HCT116 (cell line): ENCODE data around the gene PMAIP1. TPM values are rescaled to one million over a fixed set of nuclear protein-coding genes. Genes with fewer than 3 reads are reported as not detected.
"Not testable (repeated sequence)": the region's sequence is repeated elsewhere in the genome, so short reads cannot be mapped to it uniquely, and the experiment has no call there.

Experiments
- ATAC-seq: fragments of 200-7000 bp; cut with Tn5 transposase; 2 replicates; pipeline ENCODE4 v1.9.1; 2020; ENCODE audit warnings: mild to moderate bottlenecking, moderate library complexity
- BruUV-seq: library from RNA; stranded (reverse); fragments of 400-500 nt; replicated peaks from 2 replicates; lab custom pipeline; 2021; lab: Mats Ljungman, UMichigan
- CTCF ChIA-PET: fragments of 300-600 bp; sonication (Branson Sonifier 250); formaldehyde crosslinking; loops from one replicate; lab custom pipeline; 2021; ENCODE audit warnings: antibody characterized with exemption; lab: Charles Lee
- POLR2A ChIA-PET: fragments of 300-600, 350-600 bp; sonication (Branson Sonifier 250); formaldehyde crosslinking; loops from one replicate; lab custom pipeline; 2021; ENCODE audit warnings: antibody characterized with exemption; lab: Charles Lee
- RAD21 ChIA-PET, 2 experiments: fragments of 300-600 bp; sonication (Branson Sonifier 250); formaldehyde crosslinking; loops; one replicate each; lab custom pipeline; 2023; ENCODE audit warnings: low total read pairs in 2 of 2; ENCODE audit not compliant: uncharacterized antibody in 2 of 2, unreplicated experiment in 2 of 2, low non-redundant PET in 1 of 2; lab: Charles Lee
- DNase-seq: peaks from one replicate; pipeline ENCODE4 v3.0.0-alpha.2; 2010; ENCODE audit warnings: low read depth, low spot score
- H2AFZ ChIP-seq: fragments of 200-600 bp; shearing (Covaris generic), sonication (generic); 2 replicates; pipeline ENCODE4 v1.6.1; 2017; ENCODE audit warnings: low read depth, mixed run types, mixed read lengths, antibody characterized with exemption, low read length; ENCODE audit not compliant: poor library complexity, severe bottlenecking
- H3K27ac ChIP-seq: 2 replicates; pipeline ENCODE4 v1.5.1; 2012; ENCODE audit warnings: low read depth, low read length
- H3K27me3 ChIP-seq: fragments of 200-600 bp; sonication (generic); 2 replicates; pipeline ENCODE4 v1.6.1; 2016; ENCODE audit warnings: mixed run types, low read length, mixed read lengths; ENCODE audit not compliant: insufficient read depth
- H3K36me3 ChIP-seq, 2 experiments: fragments of 200-500 bp in 1 of 2; fragments of 200-600 bp in 1 of 2; sonication (Bioruptor generic) in 1 of 2; sonication (generic) in 1 of 2; 2 replicates each; pipeline versions ENCODE4 v1.5.1 to v1.6.1; 2014 to 2016; ENCODE audit warnings: low read length in 2 of 2, inconsistent platforms in 1 of 2, mixed read lengths in 1 of 2, mixed run types in 1 of 2; ENCODE audit not compliant: insufficient read depth in 2 of 2, control insufficient read depth in 1 of 2
- H3K4me1 ChIP-seq, 2 experiments: fragments of 200-600 bp in 1 of 2; sonication (generic) in 1 of 2; 2 replicates each; pipeline versions ENCODE4 v1.5.1 to v1.6.1; 2012 to 2017; ENCODE audit warnings: low read length in 2 of 2, inconsistent platforms in 1 of 2, mild to moderate bottlenecking in 1 of 2, mixed read lengths in 1 of 2, mixed run types in 1 of 2, moderate library complexity in 1 of 2; ENCODE audit not compliant: insufficient read depth in 2 of 2, control insufficient read depth in 1 of 2
- H3K4me2 ChIP-seq: fragments of 200-600 bp; sonication (generic); 2 replicates; pipeline ENCODE4 v1.6.1; 2017; ENCODE audit warnings: mixed run types, low read length, mixed read lengths
- H3K4me3 ChIP-seq, 2 experiments: fragments of 200-600 bp in 1 of 2; sonication (generic) in 1 of 2; replicated peaks in 1 of 2; 2 replicates each; pipeline ENCODE4 v1.5.1; 2011 to 2016; ENCODE audit warnings: low read length in 2 of 2, control low read depth in 1 of 2, low read depth in 1 of 2, mild to moderate bottlenecking in 1 of 2, mixed read lengths in 1 of 2, mixed run types in 1 of 2
- H3K79me2 ChIP-seq: fragments of 200-600 bp; sonication (generic); 2 replicates; pipeline ENCODE4 v1.6.1; 2017; ENCODE audit warnings: mild to moderate bottlenecking, mixed run types, low read length, moderate library complexity, mixed read lengths; ENCODE audit not compliant: insufficient read depth
- H3K9ac ChIP-seq: fragments of 200-600 bp; sonication (generic); 2 replicates; pipeline ENCODE4 v1.6.1; 2016; ENCODE audit warnings: low read length, mixed read lengths
- H3K9me2 ChIP-seq: fragments of 200-600 bp; sonication (generic), shearing (Covaris generic); 2 replicates; pipeline ENCODE4 v1.6.1; 2017; ENCODE audit warnings: mixed run types, mild to moderate bottlenecking, moderate library complexity; ENCODE audit not compliant: insufficient read depth
- H3K9me3 ChIP-seq, 2 experiments: fragments of 200-500 bp in 1 of 2; fragments of 200-600 bp in 1 of 2; sonication (Bioruptor generic) in 1 of 2; sonication (generic) in 1 of 2; 2 replicates each; pipeline ENCODE4 v1.6.1; 2014 to 2017; ENCODE audit warnings: low read length in 2 of 2, mixed read lengths in 2 of 2, inconsistent platforms in 1 of 2, low read depth in 1 of 2, mild to moderate bottlenecking in 1 of 2, mixed run types in 1 of 2, moderate library complexity in 1 of 2; ENCODE audit not compliant: control insufficient read depth in 1 of 2, insufficient read depth in 1 of 2
- H4K20me1 ChIP-seq: fragments of 200-600 bp; sonication (generic), shearing (Covaris generic); 2 replicates; pipeline ENCODE4 v1.6.1; 2017; ENCODE audit warnings: mixed run types, mild to moderate bottlenecking, moderate library complexity; ENCODE audit not compliant: insufficient read depth
- CBX3 ChIP-seq: IDR thresholded peaks from 2 replicates; pipeline ENCODE4 v1.6.1; 2012; ENCODE audit warnings: low read depth
- EGR1 ChIP-seq: IDR thresholded peaks from 2 replicates; pipeline ENCODE4 v1.6.1; 2012; ENCODE audit warnings: low read depth
- EZH2 ChIP-seq: fragments of 200-600 bp; sonication (generic); IDR thresholded peaks from 2 replicates; pipeline ENCODE4 v1.6.1; 2017; ENCODE audit warnings: antibody characterized with exemption, mixed run types
- EZH2phosphoT487 ChIP-seq: fragments of 200-600 bp; IDR thresholded peaks from 2 replicates; pipeline ENCODE4 v1.6.1; 2018; ENCODE audit warnings: antibody characterized with exemption, borderline replicate concordance
- FOSL1 ChIP-seq: IDR thresholded peaks from 2 replicates; pipeline ENCODE4 v1.6.1; 2012; ENCODE audit warnings: low read depth
- JUND ChIP-seq: IDR thresholded peaks from 2 replicates; pipeline ENCODE4 v1.6.1; 2012
- RAD21 ChIP-seq: IDR thresholded peaks from 2 replicates; pipeline ENCODE4 v1.6.1; 2012; ENCODE audit warnings: low read depth, mild to moderate bottlenecking
- SP1 ChIP-seq: IDR thresholded peaks from 2 replicates; pipeline ENCODE4 v1.6.1; 2012; ENCODE audit warnings: low read depth
- SRF ChIP-seq: IDR thresholded peaks from 2 replicates; pipeline ENCODE4 v1.6.1; 2012; ENCODE audit warnings: low read depth
- TCF7L2 ChIP-seq: IDR thresholded peaks from 2 replicates; pipeline ENCODE4 v1.7.0; 2011; ENCODE audit warnings: borderline replicate concordance, inconsistent platforms; ENCODE audit not compliant: insufficient read depth, insufficient read length; ENCODE audit errors: extremely low read depth
- ZFX ChIP-seq: fragments of 450-650 bp; IDR thresholded peaks from 2 replicates; pipeline ENCODE4 v1.6.1; 2017
- intact Hi-C: fragments of 100-400 bp; cut with micrococcal nuclease; formaldehyde crosslinking; loops from 2 replicates; pipeline ENCODE4 v1.10.0; 2022
- total RNA-seq: library from RNA; stranded (reverse); gene quantifications from one replicate; pipeline ENCODE4 v1.2.1, GENCODE V29; 2021; ENCODE audit not compliant: unreplicated experiment

PMAIP1 gene
- total RNA-seq, 1 experiment from 2014 or later, result 66.7 TPM

DNA sequence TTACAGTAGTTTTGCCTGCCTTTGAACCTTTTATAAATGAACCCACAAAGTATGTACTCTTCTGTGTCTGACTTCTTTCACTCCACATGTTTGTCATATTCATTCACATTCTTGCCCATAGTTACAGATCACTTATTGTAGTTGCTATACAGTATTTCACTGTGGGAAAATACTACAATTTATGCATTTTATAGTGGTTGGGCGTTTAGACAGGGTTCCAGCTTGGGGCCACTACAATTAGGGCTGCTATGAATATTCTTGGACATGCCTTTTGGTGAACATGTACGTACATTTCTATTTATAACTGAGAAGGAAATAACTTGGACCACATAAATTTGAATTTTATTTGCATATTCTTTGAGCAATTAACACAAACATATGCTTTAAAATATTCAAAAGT lies 15.4 kb upstream of the PMAIP1 start:
- no peaks in the 10 kb centered on the region for H3K36me3 ChIP-seq
- CTCF ChIA-PET, result interaction anchor here (1.2 kb wide), 1 partner anchor 111 kb away, joined by 5 read pairs; no protein-coding TSS in a partner anchor

DNA sequence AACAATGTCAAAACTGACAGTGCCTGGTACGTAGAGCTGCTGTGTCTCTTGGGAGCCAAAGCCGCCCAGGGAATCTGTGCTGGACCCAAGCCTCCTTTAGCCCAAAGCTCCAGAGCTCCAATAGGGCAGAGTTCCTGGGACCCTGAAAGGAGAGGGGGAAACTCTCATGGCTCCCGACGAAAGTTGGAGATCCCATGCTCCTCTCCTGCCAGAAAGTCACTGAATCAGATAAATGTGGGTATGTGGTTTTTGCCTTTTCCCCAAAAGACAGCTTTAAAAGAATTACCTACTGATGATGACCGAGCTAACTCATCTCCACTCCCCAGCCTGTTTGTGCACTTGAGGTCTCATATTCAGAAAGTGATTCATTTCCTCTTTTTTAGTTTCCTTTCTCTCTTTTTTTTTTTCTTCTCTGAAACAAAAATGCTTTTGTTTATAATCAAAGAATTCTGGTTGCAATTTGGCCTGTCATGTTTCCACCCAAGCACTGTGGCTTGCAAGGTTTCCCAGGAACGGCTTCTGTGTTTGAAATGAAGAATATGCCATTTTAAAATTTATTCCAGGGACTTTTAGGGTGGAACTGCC lies 14.1 kb upstream of the PMAIP1 start:
- CTCF ChIA-PET, result interaction anchor here (1.2 kb wide), 1 partner anchor 110 kb away, joined by 5 read pairs; no protein-coding TSS in a partner anchor
- no peak for ATAC-seq
- H3K4me1 ChIP-seq, result peaks cover 19 to 42% of the 10 kb centered on the region in 2 experiments
- no peaks in the 10 kb centered on the region for H3K9me3 ChIP-seq
- no peaks in the 10 kb centered on the region for H3K27me3 ChIP-seq
- 0 out of 2 replicates have a peak, but pooled peaks have one; percentile 27 for TF ChIP-seq FOSL1
- no peak for TF ChIP-seq EGR1
- no peak for TF ChIP-seq SRF
- no peak for TF ChIP-seq ZFX
- peak; percentile 13; the same call in 1 of the 2 replicates for TF ChIP-seq SP1
- peak; percentile 24; the same call in 1 of the 2 replicates for TF ChIP-seq JUND
- TF ChIP-seq RAD21, result no peak
- TF ChIP-seq CBX3, result no peak
- TF ChIP-seq, all 23 proteins: peak for 3
- H3K36me3 ChIP-seq, result no peaks in the 10 kb centered on the region
- no TSS peak for BruUV-seq
- peak overlapping the region; percentile 66 for H3K4me2 ChIP-seq
- H3K4me3 ChIP-seq, result peak overlapping the region in 1 of 2 experiments; percentile 14; a peak in 1 of 4 replicates
- no peak overlapping the region for H3K27ac ChIP-seq
- ChIA-PET RAD21 (no interaction called here), POLR2A (interaction anchor here (3.5 kb wide), 1 partner anchor 14 kb away, joined by 21 read pairs; the partner anchor contains the start of gene PMAIP1)
- DNase-seq, result no peak
- no peaks in the 10 kb centered on the region for H3K79me2 ChIP-seq
- intact Hi-C loops, result no loop called here
- H3K9me2 ChIP-seq, result no peaks in the 10 kb centered on the region
- H4K20me1 ChIP-seq, result no peaks in the 10 kb centered on the region
- H2AFZ ChIP-seq, result peak overlapping the region; percentile 73
- H3K9ac ChIP-seq, result peak overlapping the region; percentile 31; the same call in 1 of the 2 replicates

More for the DNA sequence above, 15.4 kb upstream of the PMAIP1 start:
- no peak overlapping the region for H3K4me2 ChIP-seq
- H2AFZ ChIP-seq, result no peak overlapping the region
- H3K4me3 ChIP-seq, result no peak overlapping the region
- H3K9me3 ChIP-seq, result no peaks in the 10 kb centered on the region
- H3K27ac ChIP-seq, result no peak overlapping the region
- RAD21 ChIA-PET, result no interaction called here
- H3K27me3 ChIP-seq, result no peaks in the 10 kb centered on the region
- no peak overlapping the region for H3K9ac ChIP-seq
- H4K20me1 ChIP-seq, result no peaks in the 10 kb centered on the region
- intact Hi-C loops, result no loop called here
- no peak for TF ChIP-seq SP1
- TF ChIP-seq TCF7L2, result no peak
- no peak for TF ChIP-seq ZFX
- TF ChIP-seq EZH2, result no peak
- TF ChIP-seq FOSL1, result no peak
- TF ChIP-seq EZH2phosphoT487, result no peak
- H3K9me2 ChIP-seq, result no peaks in the 10 kb centered on the region
- DNase-seq (no peak), ATAC-seq (no peak)
- peaks cover 20 to 42% of the 10 kb centered on the region in 2 experiments for H3K4me1 ChIP-seq
- no peaks in the 10 kb centered on the region for H3K79me2 ChIP-seq
- POLR2A ChIA-PET, result interaction anchor here (3.2 to 3.5 kb wide), 2 partner anchors 15 to 16 kb away, joined by 21 to 31 read pairs; partner anchors contain the start of gene PMAIP1
- no TSS peak for BruUV-seq

DNA sequence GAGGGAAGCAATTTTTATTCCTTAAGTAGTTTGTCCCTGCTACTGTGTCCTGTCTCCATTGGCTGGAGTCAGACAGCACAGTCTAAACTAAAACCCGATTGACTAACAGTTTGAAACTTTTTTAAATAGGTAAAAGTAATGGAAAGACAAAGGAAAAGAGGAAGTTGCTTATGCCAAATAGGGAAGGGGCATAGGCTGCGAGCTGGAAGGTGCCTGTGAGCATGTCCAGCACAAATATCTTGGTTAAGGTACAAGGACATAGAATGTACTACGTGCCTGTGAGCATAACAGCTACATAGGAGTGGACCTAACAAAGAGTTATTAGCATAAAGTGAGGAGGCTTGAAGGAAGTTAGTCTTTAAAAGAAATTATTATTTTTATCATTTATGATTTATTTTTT lies 13.4 kb upstream of the PMAIP1 start:
- H3K4me3 ChIP-seq, RAD21 ChIA-PET, H3K36me3 ChIP-seq, H3K9me3 ChIP-seq, ATAC-seq, BruUV-seq, H3K79me2 ChIP-seq, H3K27ac ChIP-seq, H3K27me3 ChIP-seq, H4K20me1 ChIP-seq, DNase-seq, H3K9me2 ChIP-seq, CTCF ChIA-PET, intact Hi-C loops: not testable (repeated sequence)
- peak overlapping the region; percentile 73 for H2AFZ ChIP-seq
- POLR2A ChIA-PET, result interaction anchor here (3.5 kb wide), 1 partner anchor 14 kb away, joined by 21 read pairs; the partner anchor contains the start of gene PMAIP1
- 0 out of 2 replicates have a peak overlapping the region, but pooled peaks have one; percentile 31 for H3K9ac ChIP-seq
- peak overlapping the region; percentile 66; the same call in 1 of the 2 replicates for H3K4me2 ChIP-seq
- peaks cover 13 to 35% of the 10 kb centered on the region in 2 experiments for H3K4me1 ChIP-seq
